ENCODE data around the gene MME.
A peak's percentile ranks its signal among the peaks of the same experiment; 100 is the strongest.
"Not testable (repeated sequence)": the region's sequence is repeated elsewhere in the genome, so short reads cannot be mapped to it uniquely, and the experiment has no call there.

Gene MME

GRCh38 chr3:155086051-155086450 is 5.9 kb downstream of the MME start:
- DNase-seq: no peak

GRCh38 chr3:155088706-155089345 is 8.7 kb downstream of the MME start:
- no peak for DNase-seq

GRCh38 chr3:155089495-155089894 is 9.4 kb downstream of the MME start:
- DNase-seq: no peak

- DNase-seq: peak; percentile 79
Measured at GRCh38 chr3:155093261-155093660, 13.1 kb downstream of the MME start.

GRCh38 chr3:155096303-155097008 is 16.3 kb downstream of the MME start:
- no peak for DNase-seq

- no peak for DNase-seq
Measured at GRCh38 chr3:155097009-155097349, 16.9 kb downstream of the MME start.

GRCh38 chr3:155101398-155101797 is 21.3 kb downstream of the MME start:
- no peak for DNase-seq

- DNase-seq: no peak
Measured at GRCh38 chr3:155102329-155102728, 22.2 kb downstream of the MME start.

- DNase-seq: no peak
Measured at GRCh38 chr3:155103686-155104085, 23.6 kb downstream of the MME start.

- no peak for DNase-seq
Measured at GRCh38 chr3:155106119-155106518, 26.0 kb downstream of the MME start.

GRCh38 chr3:155110022-155110421 is 29.9 kb downstream of the MME start:
- DNase-seq: no peak

- DNase-seq: peak; percentile 22
Measured at GRCh38 chr3:155110996-155111901, 31.1 kb downstream of the MME start.

GRCh38 chr3:155111971-155112370 is 31.9 kb downstream of the MME start:
- DNase-seq: no peak

GRCh38 chr3:155112661-155113389 is 32.7 kb downstream of the MME start:
- DNase-seq: no peak

GRCh38 chr3:155124745-155125144 is 44.6 kb downstream of the MME start:
- not testable (repeated sequence) for DNase-seq

- DNase-seq: no peak
Measured at GRCh38 chr3:155129396-155129795, 49.3 kb downstream of the MME start.

- DNase-seq: no peak
Measured at GRCh38 chr3:155130001-155130400, 49.9 kb downstream of the MME start.

- DNase-seq: no peak
Measured at GRCh38 chr3:155131104-155131503, 51.0 kb downstream of the MME start.

- DNase-seq: not testable (repeated sequence)
Measured at GRCh38 chr3:155134311-155134710, 54.2 kb downstream of the MME start.

- no peak for DNase-seq
Measured at GRCh38 chr3:155135003-155135402, 54.9 kb downstream of the MME start.

GRCh38 chr3:155138677-155139076 is 58.6 kb downstream of the MME start:
- DNase-seq: no peak

GRCh38 chr3:155147588-155147987 is 67.5 kb downstream of the MME start:
- DNase-seq: no peak

GRCh38 chr3:155149494-155149893 is 69.4 kb downstream of the MME start:
- no peak for DNase-seq

Measured in NCI-H1105 treated with DMSO at 0.1 percent for 48 hours (cell line).